ENCODE measurements around the gene NEUROD6. TPM values are rescaled to one million over a fixed set of nuclear protein-coding genes. Genes with fewer than 3 reads are reported as not detected.

NEUROD6 gene
- total RNA-seq, 1 donor from 2014 or later, result not detected

Other genes with a start within 250 kb of the NEUROD6 start
- not detected in 2 replicates for gene ITPRID1, start 173.4 kb upstream of the NEUROD6 start, total RNA-seq

Data from myocyte (in vitro differentiated cells).